IPS-18c (cell line): ENCODE data around the gene DIAPH1.
A peak's percentile ranks its signal among the peaks of the same experiment; 100 is the strongest.

Experiments
- H3K4me3 ChIP-seq: 2 replicates; pipeline ENCODE4 v1.7.0; 2013; ENCODE audit warnings: low read depth, mild to moderate bottlenecking, low read length, moderate library complexity; ENCODE audit not compliant: insufficient read depth
- H3K9me3 ChIP-seq: one replicate; pipeline ENCODE4 v1.6.1; 2013; ENCODE audit warnings: mild to moderate bottlenecking, low read length, moderate library complexity; ENCODE audit not compliant: control insufficient read depth, insufficient read depth

The DIAPH1 gene

GRCh38 chr5:141618804-141619554 is at the start of gene DIAPH1:
DIAPH1 (minus strand) TSS chr5:141619000; CDS start chr5:141618914, 86 bp downstream.
- H3K4me3 ChIP-seq = peak within 1 kb of the TSS; percentile 87
- no peaks in the 10 kb centered on the region for H3K9me3 ChIP-seq

GRCh38 chr5:141665995-141666940 is 47.5 kb upstream of the DIAPH1 start:
- Histone ChIP-seq H3K9me3 (no peaks in the 10 kb centered on the region), H3K4me3 (no peak overlapping the region)

GRCh38 chr5:141664733-141665461 is 46.1 kb upstream of the DIAPH1 start:
- Histone ChIP-seq H3K9me3 (no peaks in the 10 kb centered on the region), H3K4me3 (no peak overlapping the region)

- Histone ChIP-seq H3K9me3 (no peaks in the 10 kb centered on the region), H3K4me3 (no peak overlapping the region)
Measured at GRCh38 chr5:141663506-141663905, 44.7 kb upstream of the DIAPH1 start.

- Histone ChIP-seq H3K4me3 (no peak overlapping the region), H3K9me3 (peaks cover 2% of the 10 kb centered on the region)
Measured at GRCh38 chr5:141662028-141662427, 43.2 kb upstream of the DIAPH1 start.

- peaks cover 2% of the 10 kb centered on the region for H3K9me3 ChIP-seq
- H3K4me3 ChIP-seq = no peak overlapping the region
Measured at GRCh38 chr5:141657937-141658545, 39.2 kb upstream of the DIAPH1 start.

GRCh38 chr5:141657404-141657803 is 38.6 kb upstream of the DIAPH1 start:
- no peak overlapping the region for H3K4me3 ChIP-seq
- H3K9me3 ChIP-seq = peaks cover 2% of the 10 kb centered on the region

GRCh38 chr5:141656396-141656795 is 37.6 kb upstream of the DIAPH1 start:
- H3K4me3 ChIP-seq = no peak overlapping the region
- peaks cover 2% of the 10 kb centered on the region for H3K9me3 ChIP-seq

- H3K9me3 ChIP-seq = peaks cover 2% of the 10 kb centered on the region
Measured at GRCh38 chr5:141655020-141655419, 36.2 kb upstream of the DIAPH1 start.

GRCh38 chr5:141654298-141654697 is 35.5 kb upstream of the DIAPH1 start:
- Histone ChIP-seq H3K9me3 (peaks cover 2% of the 10 kb centered on the region), H3K4me3 (no peak overlapping the region)

More at GRCh38 chr5:141655020-141655419, 36.2 kb upstream of the DIAPH1 start:
- H3K4me3 ChIP-seq = no peak overlapping the region

GRCh38 chr5:141651728-141652105 is 32.9 kb upstream of the DIAPH1 start:
- peak overlapping the region; percentile 39; the same call in 1 of the 2 replicates for H3K4me3 ChIP-seq
- H3K9me3 ChIP-seq = no peaks in the 10 kb centered on the region

GRCh38 chr5:141650851-141651727 is 32.3 kb upstream of the DIAPH1 start, which contains the start of gene FCHSD1:
FCHSD1 (minus strand) TSS chr5:141651418; CDS start chr5:141651368, 50 bp downstream.
- H3K4me3 ChIP-seq = peak within 1 kb of the TSS; percentile 69

GRCh38 chr5:141649972-141650371 is 31.2 kb upstream of the DIAPH1 start:
- Histone ChIP-seq H3K4me3 (no peak overlapping the region; the same call in 1 of the 2 replicates), H3K9me3 (no peaks in the 10 kb centered on the region)

More at GRCh38 chr5:141650851-141651727, 32.3 kb upstream of the DIAPH1 start, which contains the start of gene FCHSD1:
- H3K9me3 ChIP-seq = no peaks in the 10 kb centered on the region

GRCh38 chr5:141649056-141649688 is 30.4 kb upstream of the DIAPH1 start:
- Histone ChIP-seq H3K4me3 (no peak overlapping the region), H3K9me3 (no peaks in the 10 kb centered on the region)

GRCh38 chr5:141647851-141648250 is 29.1 kb upstream of the DIAPH1 start:
- no peaks in the 10 kb centered on the region for H3K9me3 ChIP-seq
- no peak overlapping the region for H3K4me3 ChIP-seq
